GM20000 (cell line): ENCODE data around the gene TRIM15.
"Not testable (repeated sequence)": the region's sequence is repeated elsewhere in the genome, so short reads cannot be mapped to it uniquely, and the experiment has no call there.

Experiments used
- DNase-seq: peaks from one replicate; pipeline ENCODE4 v3.0.0; 2012; ENCODE audit warnings: low spot score
- TF ChIP-seq, protein P1 (sequence below): IDR thresholded peaks from 2 replicates; pipeline ENCODE4 v1.5.1; 2012; ENCODE audit warnings: mild to moderate bottlenecking, control low read depth; ENCODE audit errors: extremely low read depth, missing control alignments

Gene TRIM15

DNA sequence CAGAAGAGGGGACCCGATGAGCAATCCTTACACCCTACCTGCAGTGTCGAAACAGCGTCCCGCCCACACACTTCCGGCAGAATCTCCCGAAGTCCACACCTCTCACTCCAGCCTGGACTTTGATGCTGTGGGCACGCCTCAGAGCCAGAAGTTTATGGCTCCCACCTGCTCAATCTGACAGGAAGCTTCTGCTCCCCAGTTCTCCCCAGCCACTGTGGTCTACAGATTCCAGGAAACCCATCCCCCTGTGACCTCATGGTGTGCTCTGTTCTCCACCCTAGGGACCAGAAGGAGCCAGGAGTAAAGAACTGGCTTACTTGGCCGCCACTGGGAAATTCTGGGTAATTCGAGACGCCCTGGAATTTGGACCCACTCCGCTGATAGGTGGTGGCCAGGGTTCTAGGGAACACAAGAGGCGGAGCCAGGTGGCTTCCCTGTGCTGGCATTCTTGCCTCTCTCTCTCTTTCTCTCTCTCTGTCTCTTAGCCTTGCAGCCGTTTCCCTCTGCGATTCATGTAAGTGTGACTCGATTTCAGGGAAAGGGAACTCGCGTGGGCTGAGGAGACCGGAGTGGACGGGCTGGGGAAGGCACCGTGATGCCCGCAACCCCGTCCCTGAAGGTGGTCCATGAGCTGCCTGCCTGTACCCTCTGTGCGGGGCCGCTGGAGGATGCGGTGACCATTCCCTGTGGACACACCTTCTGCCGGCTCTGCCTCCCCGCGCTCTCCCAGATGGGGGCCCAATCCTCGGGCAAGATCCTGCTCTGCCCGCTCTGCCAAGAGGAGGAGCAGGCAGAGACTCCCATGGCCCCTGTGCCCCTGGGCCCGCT, at the start of gene TRIM15:
TSS of gene TRIM15 (plus strand) at position 457 of the 828 bp plus-strand sequence. CDS start at position 596, 139 bp downstream.
- TF ChIP-seq, protein P1, sequence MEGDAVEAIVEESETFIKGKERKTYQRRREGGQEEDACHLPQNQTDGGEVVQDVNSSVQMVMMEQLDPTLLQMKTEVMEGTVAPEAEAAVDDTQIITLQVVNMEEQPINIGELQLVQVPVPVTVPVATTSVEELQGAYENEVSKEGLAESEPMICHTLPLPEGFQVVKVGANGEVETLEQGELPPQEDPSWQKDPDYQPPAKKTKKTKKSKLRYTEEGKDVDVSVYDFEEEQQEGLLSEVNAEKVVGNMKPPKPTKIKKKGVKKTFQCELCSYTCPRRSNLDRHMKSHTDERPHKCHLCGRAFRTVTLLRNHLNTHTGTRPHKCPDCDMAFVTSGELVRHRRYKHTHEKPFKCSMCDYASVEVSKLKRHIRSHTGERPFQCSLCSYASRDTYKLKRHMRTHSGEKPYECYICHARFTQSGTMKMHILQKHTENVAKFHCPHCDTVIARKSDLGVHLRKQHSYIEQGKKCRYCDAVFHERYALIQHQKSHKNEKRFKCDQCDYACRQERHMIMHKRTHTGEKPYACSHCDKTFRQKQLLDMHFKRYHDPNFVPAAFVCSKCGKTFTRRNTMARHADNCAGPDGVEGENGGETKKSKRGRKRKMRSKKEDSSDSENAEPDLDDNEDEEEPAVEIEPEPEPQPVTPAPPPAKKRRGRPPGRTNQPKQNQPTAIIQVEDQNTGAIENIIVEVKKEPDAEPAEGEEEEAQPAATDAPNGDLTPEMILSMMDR: no peak
- DNase-seq: no peak

- TF ChIP-seq, protein P1: no peak
- no peak for DNase-seq
These were observed 49.5 kb upstream of the TRIM15 start for GRCh38 chr6:30113841-30114240.

- TF ChIP-seq, protein P1: no peak
- DNase-seq: no peak
These were observed 46.6 kb upstream of the TRIM15 start for GRCh38 chr6:30116724-30117123.

DNA sequence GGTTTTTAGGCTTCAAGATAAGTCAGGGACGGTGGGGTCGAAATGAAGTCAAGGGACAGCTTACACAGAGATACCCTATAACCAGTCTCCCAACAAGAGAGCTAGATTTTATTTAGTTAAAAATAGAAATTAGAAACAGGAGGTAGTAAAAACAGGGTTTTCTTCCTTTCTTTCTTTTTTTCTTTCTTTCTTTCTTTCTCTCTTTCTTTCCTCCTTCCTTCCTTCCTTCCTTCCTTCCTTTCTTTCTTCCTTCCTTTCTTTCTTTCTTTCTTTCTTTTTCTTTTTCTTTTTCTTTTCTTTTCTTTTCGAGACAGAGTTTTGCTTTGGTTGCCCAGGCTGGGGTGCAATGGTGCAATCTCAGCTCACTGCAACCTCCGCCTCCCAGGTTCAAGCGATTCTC, 44.7 kb upstream of the TRIM15 start:
- DNase-seq: not testable (repeated sequence)

GRCh38 chr6:30121446-30122366, 41.6 kb upstream of the TRIM15 start:
- TF ChIP-seq, protein P1: no peak
- DNase-seq: no peak

DNA sequence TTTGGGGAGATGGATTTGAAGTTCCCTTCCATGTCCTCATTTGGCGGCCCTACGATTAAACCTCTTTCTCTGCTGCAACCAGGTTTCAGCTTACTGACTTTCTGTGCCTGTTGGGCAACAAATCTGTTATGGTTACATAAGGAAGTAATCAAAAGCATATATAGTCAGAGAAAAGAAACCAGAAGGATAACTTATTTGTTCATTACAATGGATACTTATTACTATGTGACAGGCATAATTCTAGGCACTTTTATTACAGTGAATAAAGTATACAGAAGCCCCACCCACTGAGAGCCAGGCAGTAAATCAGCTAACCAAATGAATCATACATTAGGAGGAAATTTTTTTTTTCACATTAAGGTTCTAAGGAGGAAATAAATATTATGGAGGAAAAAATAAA, 40.8 kb upstream of the TRIM15 start:
- TF ChIP-seq, protein P1: no peak
- no peak for DNase-seq

GRCh38 chr6:30127238-30128093, 35.9 kb upstream of the TRIM15 start:
- DNase-seq: no peak
- TF ChIP-seq, protein P1: no peak
